RWPE2 (cell line): Measurements from ENCODE around the gene PXDC1.
A peak's percentile ranks its signal among the peaks of the same experiment; 100 is the strongest.

Experiments used
- ATAC-seq: fragments of 200-7000 bp; cut with Tn5 transposase; 3 replicates; pipeline ENCODE4 v1.9.1; 2021; ENCODE audit warnings: low read depth
- DNase-seq: peaks from one replicate; pipeline ENCODE4 v3.0.0-alpha.2; 2020; ENCODE audit warnings: low spot score
- H3K27ac ChIP-seq: fragments of 450-650 bp; 2 replicates; pipeline ENCODE4 v1.5.1; 2017; ENCODE audit warnings: mild to moderate bottlenecking; ENCODE audit not compliant: poor library complexity, severe bottlenecking
- H3K27me3 ChIP-seq: fragments of 250-450 bp; sonication (Bioruptor Pico); 2 replicates; pipeline ENCODE4 v1.5.1; 2021; ENCODE audit warnings: mild to moderate bottlenecking, moderate library complexity; ENCODE audit not compliant: insufficient read depth, poor library complexity, severe bottlenecking
- H3K36me3 ChIP-seq: fragments of 250-450 bp; sonication (Bioruptor Pico); 2 replicates; pipeline ENCODE4 v1.5.1; 2020; ENCODE audit warnings: low read depth, mild to moderate bottlenecking, moderate library complexity
- H3K4me1 ChIP-seq: fragments of 250-450 bp; sonication (Bioruptor Pico); 2 replicates; pipeline ENCODE4 v1.5.1; 2021; ENCODE audit warnings: mild to moderate bottlenecking, moderate library complexity; ENCODE audit not compliant: insufficient read depth, poor library complexity, severe bottlenecking
- H3K4me3 ChIP-seq: fragments of 250-450 bp; sonication (Bioruptor Pico); 2 replicates; pipeline ENCODE4 v1.5.1; 2021; ENCODE audit warnings: mild to moderate bottlenecking, moderate library complexity; ENCODE audit not compliant: severe bottlenecking
- H3K9me3 ChIP-seq: fragments of 250-450 bp; sonication (Bioruptor Pico); 2 replicates; pipeline ENCODE4 v1.5.1; 2021; ENCODE audit warnings: mild to moderate bottlenecking, moderate library complexity; ENCODE audit not compliant: severe bottlenecking
- CTCF ChIP-seq: fragments of 450-650 bp; IDR thresholded peaks from one replicate; pipeline ENCODE4 v1.5.1; 2017; ENCODE audit warnings: mild to moderate bottlenecking, moderate library complexity; ENCODE audit not compliant: poor library complexity, severe bottlenecking

Gene PXDC1

GRCh38 chr6:3777730-3778461 is 26.4 kb upstream of the PXDC1 start:
- Histone ChIP-seq H3K4me1 (peaks cover 19% of the 10 kb centered on the region), H3K27me3 (no peaks in the 10 kb centered on the region), H3K27ac (peak overlapping the region; percentile 75), H3K9me3 (no peaks in the 10 kb centered on the region), H3K36me3 (no peaks in the 10 kb centered on the region), H3K4me3 (no peak overlapping the region)
- no peak for TF ChIP-seq CTCF
- DNase-seq (no peak), ATAC-seq (no peak)

- no peak for TF ChIP-seq CTCF
Measured at GRCh38 chr6:3776881-3777507, 25.5 kb upstream of the PXDC1 start.

GRCh38 chr6:3775847-3776246 is 24.3 kb upstream of the PXDC1 start:
- H3K9me3 ChIP-seq: no peaks in the 10 kb centered on the region
- H3K27ac ChIP-seq: no peak overlapping the region
- ATAC-seq (no peak), DNase-seq (no peak)
- no peaks in the 10 kb centered on the region for H3K27me3 ChIP-seq
- H3K4me1 ChIP-seq: peaks cover 18% of the 10 kb centered on the region
- H3K36me3 ChIP-seq: no peaks in the 10 kb centered on the region
- no peak for TF ChIP-seq CTCF
- no peak overlapping the region for H3K4me3 ChIP-seq

More at GRCh38 chr6:3776881-3777507, 25.5 kb upstream of the PXDC1 start:
- H3K36me3 ChIP-seq: no peaks in the 10 kb centered on the region
- no peak overlapping the region for H3K4me3 ChIP-seq
- peak overlapping the region; percentile 75 for H3K27ac ChIP-seq
- peaks cover 18% of the 10 kb centered on the region for H3K4me1 ChIP-seq
- no peaks in the 10 kb centered on the region for H3K9me3 ChIP-seq
- ATAC-seq (peak; percentile 61), DNase-seq (no peak)
- no peaks in the 10 kb centered on the region for H3K27me3 ChIP-seq

GRCh38 chr6:3775386-3775785 is 23.9 kb upstream of the PXDC1 start:
- no peak overlapping the region for H3K27ac ChIP-seq
- ATAC-seq: no peak
- H3K27me3 ChIP-seq: no peaks in the 10 kb centered on the region
- DNase-seq: no peak
- no peaks in the 10 kb centered on the region for H3K36me3 ChIP-seq
- no peak overlapping the region for H3K4me3 ChIP-seq
- H3K4me1 ChIP-seq: peaks cover 18% of the 10 kb centered on the region
- no peak for TF ChIP-seq CTCF
- H3K9me3 ChIP-seq: no peaks in the 10 kb centered on the region
